ENCODE measurements around the gene ZDHHC14.

- TF ChIP-seq CTCF (IDR thresholded peaks at IDR 0.05) (no peak), POLR2A (IDR thresholded peaks at IDR 0.05; ENCODE audit: low read depth) (no peak)
Measured at GRCh38 chr6:157586476-157587126, 205.6 kb downstream of the ZDHHC14 start.
